GF-D8 (cell line): ENCODE results near the gene RTTN.

Experiments used
- DNase-seq: peaks from one replicate; lab custom pipeline; 2025; lab: John Stamatoyannopoulos, UW

The RTTN gene

GRCh38 chr18:70197026-70197425 lies 8.5 kb downstream of the RTTN start:
- no peak for DNase-seq

- no peak for DNase-seq
These were observed 9.5 kb downstream of the RTTN start for GRCh38 chr18:70195852-70196434.

GRCh38 chr18:70195014-70195614 lies 10.4 kb downstream of the RTTN start:
- DNase-seq = no peak

- DNase-seq = no peak
These were observed 11.1 kb downstream of the RTTN start for GRCh38 chr18:70194227-70194890.

DNA sequence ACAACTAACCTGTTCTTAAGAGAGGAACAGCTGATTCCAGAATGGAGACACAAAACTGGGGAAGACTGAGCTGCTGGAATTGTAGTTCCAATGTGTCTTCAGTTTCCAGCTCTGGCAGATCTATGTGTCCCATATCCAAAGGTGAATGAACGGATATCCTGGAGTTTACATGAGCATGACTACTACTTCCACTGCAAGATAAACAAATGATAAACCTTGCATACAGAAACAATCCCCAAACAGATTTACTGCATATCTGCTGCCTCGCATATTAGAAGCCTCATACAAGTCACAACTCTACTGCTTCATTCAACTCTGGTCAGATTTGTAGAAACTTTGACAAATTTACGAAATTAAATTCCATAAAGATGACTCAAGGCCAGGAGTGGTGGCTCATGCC lies 15.0 kb downstream of the RTTN start:
- no peak for DNase-seq

DNA sequence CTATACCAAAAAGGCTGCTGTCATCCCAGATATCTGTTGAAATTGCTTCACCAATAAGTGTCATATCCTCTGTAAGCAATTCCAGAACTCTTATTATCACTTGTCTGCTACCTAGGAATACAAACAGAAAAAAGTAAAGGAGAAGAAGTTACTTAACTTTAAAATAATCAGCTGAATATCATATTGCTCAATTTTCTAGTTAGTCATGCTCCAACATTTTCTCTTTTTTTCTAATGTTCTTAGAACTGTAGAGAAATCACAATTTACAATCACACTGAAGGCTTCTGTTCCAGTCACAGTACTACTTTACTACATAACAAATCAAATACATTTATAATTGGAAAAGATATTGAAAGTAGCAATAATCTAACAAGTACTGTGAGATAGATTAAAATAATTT lies 17.4 kb downstream of the RTTN start:
- DNase-seq = no peak

- DNase-seq = no peak
These were observed 22.0 kb downstream of the RTTN start for GRCh38 chr18:70183441-70183840.

DNA sequence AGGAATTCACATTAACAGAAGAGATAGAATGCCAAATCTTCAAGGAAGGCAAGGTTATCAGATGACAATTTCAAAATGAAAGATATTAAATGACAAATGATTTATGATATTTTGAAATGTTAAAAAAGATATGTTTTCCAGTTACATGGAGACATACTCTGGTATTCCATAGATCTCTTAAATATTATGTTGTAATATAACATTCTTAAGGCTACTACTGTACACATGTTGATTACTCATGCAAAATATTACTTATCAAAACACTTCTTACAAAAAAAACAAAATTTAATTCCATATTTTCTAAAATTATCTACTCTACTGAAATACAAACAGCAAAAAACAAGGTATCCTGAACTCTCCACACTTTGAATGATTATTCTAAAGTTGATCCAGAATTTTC lies 22.9 kb downstream of the RTTN start:
- no peak for DNase-seq

DNA sequence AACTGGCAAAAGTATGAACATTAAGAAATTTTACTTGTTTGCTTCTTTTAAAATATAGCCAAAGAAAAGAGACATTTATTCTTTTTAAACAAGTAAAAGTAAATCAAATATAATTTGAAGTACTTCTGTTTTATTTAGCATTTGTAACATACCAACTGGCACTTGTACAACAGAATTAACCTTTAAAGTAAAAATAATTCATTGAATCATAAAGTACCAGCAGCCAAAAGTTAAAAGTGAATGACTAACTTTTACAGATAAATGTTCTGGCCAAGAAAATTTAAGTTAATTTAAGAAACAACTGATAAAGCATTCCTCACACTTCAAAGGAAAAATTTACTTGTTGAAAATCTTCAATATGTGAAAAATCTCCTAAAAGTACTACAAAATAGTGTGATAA lies 23.8 kb downstream of the RTTN start:
- DNase-seq = no peak

DNA sequence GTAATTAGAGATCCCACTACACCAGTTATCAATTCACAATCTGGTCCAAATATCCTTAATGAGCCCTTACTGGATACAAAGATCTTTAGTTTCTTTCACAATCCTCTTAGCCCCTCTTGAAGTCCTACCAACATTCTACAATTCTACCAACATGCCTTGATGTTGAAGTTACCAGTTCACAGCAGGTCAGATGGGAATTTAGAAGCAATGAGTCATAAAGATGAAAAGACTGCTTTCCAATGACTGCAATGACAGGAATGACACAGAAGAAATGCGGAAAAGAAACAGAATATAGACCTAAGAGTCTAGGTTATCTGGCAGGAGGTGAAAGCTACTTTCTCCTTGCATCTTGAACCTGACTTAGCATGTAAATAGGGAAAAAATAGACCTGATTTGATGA lies 24.5 kb downstream of the RTTN start:
- DNase-seq = no peak

DNA sequence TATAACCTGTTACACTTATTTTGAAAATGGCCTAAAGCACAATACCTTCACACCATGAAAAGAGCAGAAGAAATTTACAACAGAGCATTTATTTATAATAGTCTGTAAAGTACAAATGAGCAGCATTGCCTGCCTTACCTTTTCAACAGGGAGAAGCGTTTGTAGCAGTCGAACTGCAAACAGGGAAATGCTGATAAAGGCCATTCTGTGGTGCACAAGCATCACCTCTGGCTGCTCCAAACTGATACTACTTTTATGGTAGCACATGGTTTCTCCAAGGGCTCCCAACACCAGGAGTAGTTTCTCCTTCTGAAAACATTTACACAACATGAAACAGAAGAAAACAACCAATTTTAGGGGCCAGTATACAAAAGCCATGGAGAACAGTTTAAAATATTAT lies 28.9 kb downstream of the RTTN start:
- no peak for DNase-seq

- no peak for DNase-seq
These were observed 30.3 kb downstream of the RTTN start for GRCh38 chr18:70175216-70175615.

DNA sequence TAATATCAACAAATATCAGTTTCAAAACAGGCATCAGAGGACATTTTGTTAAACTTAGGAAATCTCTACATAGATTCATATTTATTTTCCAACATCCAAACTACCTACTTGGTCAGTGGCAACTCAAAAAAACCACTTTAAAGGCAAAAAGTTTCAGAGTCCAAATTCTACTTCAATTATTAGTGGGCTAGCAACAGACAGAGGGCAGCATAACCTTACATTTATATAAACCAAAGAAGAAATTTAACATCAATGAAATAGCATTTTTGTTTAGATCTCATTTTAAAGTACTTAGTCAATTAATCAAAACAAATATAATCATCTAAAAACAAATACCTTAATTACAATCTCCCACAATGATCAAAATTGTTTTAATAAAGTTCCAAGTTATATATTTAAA lies 33.3 kb downstream of the RTTN start:
- DNase-seq = no peak

GRCh38 chr18:70169747-70170146 lies 35.7 kb downstream of the RTTN start:
- DNase-seq = no peak

GRCh38 chr18:70166668-70167067 lies 38.8 kb downstream of the RTTN start:
- DNase-seq = no peak

- DNase-seq = no peak
These were observed 39.6 kb downstream of the RTTN start for GRCh38 chr18:70165936-70166335.

DNA sequence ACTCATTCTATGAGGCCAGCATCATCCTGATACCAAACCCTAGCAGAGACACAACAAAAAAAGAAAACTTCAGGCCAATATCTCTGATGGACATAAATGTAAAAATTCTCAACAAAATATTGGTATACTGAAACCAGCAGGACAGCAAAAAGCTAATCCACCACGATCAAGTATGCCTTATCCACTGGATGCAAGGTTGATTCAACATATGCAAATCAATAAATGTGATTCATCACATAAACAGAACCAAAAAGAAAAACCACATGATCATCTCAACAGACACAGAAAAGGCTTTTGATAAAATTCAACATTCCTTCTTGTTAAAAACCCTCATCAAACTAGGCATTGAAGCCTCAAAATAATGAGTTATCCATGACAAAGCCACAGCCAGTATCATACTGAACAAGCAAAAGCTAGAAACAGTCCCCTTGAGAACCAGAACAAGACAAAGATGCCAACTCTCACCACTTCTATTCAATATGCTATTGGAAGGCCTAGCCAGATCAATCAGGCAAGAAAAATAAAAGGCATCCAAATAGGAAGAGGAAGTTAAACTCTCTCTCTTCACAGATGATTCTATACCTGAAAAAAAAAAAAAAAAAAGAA lies 45.3 kb downstream of the RTTN start:
- DNase-seq = no peak

GRCh38 chr18:70158992-70159717 lies 46.3 kb downstream of the RTTN start:
- no peak for DNase-seq

GRCh38 chr18:70156886-70157285 lies 48.6 kb downstream of the RTTN start:
- no peak for DNase-seq

DNA sequence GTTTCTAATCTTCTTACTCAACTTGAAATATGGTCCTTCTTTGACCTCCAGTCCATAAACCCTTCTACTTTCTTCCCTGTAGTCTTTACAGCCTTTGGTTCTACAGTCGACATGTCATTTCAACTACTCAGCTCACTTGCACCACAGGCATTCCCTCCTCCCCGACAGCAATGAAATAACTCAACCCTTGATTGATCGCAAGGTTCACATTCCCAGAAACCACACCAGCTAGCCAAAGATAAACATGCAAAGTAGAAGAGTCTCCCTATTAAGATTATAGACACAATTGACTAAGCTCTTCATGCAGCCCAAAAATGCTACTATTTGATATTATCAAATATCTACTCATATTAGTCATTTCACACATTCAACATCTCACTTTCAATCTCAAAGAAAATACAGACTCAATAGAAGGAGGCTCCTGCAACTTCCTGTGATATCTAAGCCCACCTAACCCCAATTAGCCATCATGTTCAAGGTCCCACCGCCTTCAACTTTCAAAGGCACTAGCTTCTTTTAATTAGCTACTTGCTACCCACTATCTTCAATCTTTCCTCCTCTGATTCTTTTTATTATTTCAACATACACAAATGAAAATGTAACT lies 50.8 kb downstream of the RTTN start:
- no peak for DNase-seq

DNA sequence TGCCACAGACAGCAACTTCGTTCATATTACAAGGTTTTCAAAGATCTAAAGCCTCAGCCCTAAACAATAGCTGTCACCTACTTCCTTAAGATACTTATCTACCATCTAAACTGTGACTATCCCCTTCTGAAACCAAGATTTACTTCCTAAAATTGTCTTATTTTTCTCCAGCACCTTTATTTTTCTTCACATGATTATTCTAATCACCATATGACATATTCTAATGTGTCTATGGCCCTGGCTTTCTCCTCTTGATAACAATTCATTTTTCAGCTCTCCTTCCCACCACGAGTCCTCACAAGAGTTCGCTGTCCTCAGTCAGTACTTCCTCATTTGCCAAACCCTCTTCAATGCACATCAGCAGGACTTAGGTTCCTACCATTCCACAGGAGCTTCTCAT lies 53.9 kb downstream of the RTTN start:
- DNase-seq = peak; percentile 88

GRCh38 chr18:70149616-70150301 lies 55.7 kb downstream of the RTTN start:
- no peak for DNase-seq
